Karpas-422 (cell line): ENCODE results near the gene CCDC192. TPM values are rescaled to one million over a fixed set of nuclear protein-coding genes. Genes with fewer than 3 reads are reported as not detected.

ENCODE experiments used
- DNase-seq: peaks from one replicate; pipeline ENCODE4 v3.0.0-alpha.2; 2015
- H2AFZ ChIP-seq: fragments of 200-600 bp; sonication (generic); 2 replicates; pipeline ENCODE4 v1.6.1; 2014; ENCODE audit warnings: antibody characterized with exemption, low read length, mixed read lengths
- H3K27ac ChIP-seq: fragments of 200-600 bp; sonication (generic); 2 replicates; pipeline ENCODE4 v1.5.1; 2014; ENCODE audit warnings: mild to moderate bottlenecking, low read length, moderate library complexity
- H3K27me3 ChIP-seq: fragments of 200-600 bp; sonication (generic); 2 replicates; pipeline ENCODE4 v1.6.1; 2014; ENCODE audit warnings: low read length, mixed read lengths
- H3K36me3 ChIP-seq: fragments of 200-600 bp; sonication (generic); 2 replicates; pipeline ENCODE4 v1.6.1; 2014; ENCODE audit warnings: low read length, mixed read lengths; ENCODE audit not compliant: insufficient read depth
- H3K4me1 ChIP-seq: fragments of 200-600 bp; sonication (generic); 2 replicates; pipeline ENCODE4 v1.6.1; 2014; ENCODE audit warnings: mild to moderate bottlenecking, low read length, mixed read lengths
- H3K4me2 ChIP-seq: fragments of 200-600 bp; sonication (generic); 2 replicates; pipeline ENCODE4 v1.6.1; 2014; ENCODE audit warnings: low read length, low read depth, mild to moderate bottlenecking; ENCODE audit not compliant: poor library complexity, severe bottlenecking
- H3K4me3 ChIP-seq: fragments of 200-600 bp; sonication (generic); 2 replicates; pipeline ENCODE4 v1.5.1; 2014; ENCODE audit warnings: mild to moderate bottlenecking, antibody characterized with exemption, low read length, mixed read lengths
- H3K79me2 ChIP-seq: fragments of 200-600 bp; sonication (generic); 2 replicates; pipeline ENCODE4 v1.6.1; 2014; ENCODE audit warnings: mild to moderate bottlenecking, low read length, mixed read lengths
- H3K9ac ChIP-seq: fragments of 200-600 bp; sonication (generic); 2 replicates; pipeline ENCODE4 v1.6.0; 2014; ENCODE audit warnings: low read length
- H3K9me2 ChIP-seq: fragments of 200-600 bp; sonication (generic), shearing (Covaris generic); replicated peaks from 2 replicates; pipeline ENCODE4 v1.6.0; 2014; ENCODE audit warnings: mild to moderate bottlenecking, low read length, moderate library complexity; ENCODE audit not compliant: insufficient read depth
- H3K9me3 ChIP-seq: fragments of 300-700, 200-600 bp; sonication (generic); 2 replicates; pipeline ENCODE4 v1.6.1; 2014; ENCODE audit warnings: low read length, mixed read lengths
- H4K20me1 ChIP-seq: fragments of 200-600 bp; sonication (generic); 2 replicates; pipeline ENCODE4 v1.6.1; 2014; ENCODE audit warnings: mild to moderate bottlenecking, antibody characterized with exemption, low read length, low read depth; ENCODE audit not compliant: insufficient read depth
- total RNA-seq: library from RNA; depleted of rRNA; stranded (reverse); fragments of >200 nt; shearing (Covaris generic); gene quantifications from 2 replicates; pipeline ENCODE4 v1.2.3, GENCODE V29; 2014; ENCODE audit warnings: low replicate concordance

The CCDC192 gene
- total RNA-seq, 1 experiment from 2014 or later: not detected

- DNase-seq: no peak
- H3K36me3 ChIP-seq: no peaks in the 10 kb centered on the region; the same call in 1 of the 2 replicates
- H3K4me1 ChIP-seq: peaks cover 24% of the 10 kb centered on the region
- no peak overlapping the region for H3K27ac ChIP-seq
- no peaks in the 10 kb centered on the region for H3K9me2 ChIP-seq
- peak overlapping the region; percentile 13; the same call in 1 of the 2 replicates for H2AFZ ChIP-seq
- no peaks in the 10 kb centered on the region for H3K27me3 ChIP-seq
- H3K4me3 ChIP-seq: no peak overlapping the region
- H4K20me1 ChIP-seq: no peaks in the 10 kb centered on the region
- no peak overlapping the region for H3K4me2 ChIP-seq
- no peaks in the 10 kb centered on the region for H3K79me2 ChIP-seq
- no peaks in the 10 kb centered on the region for H3K9me3 ChIP-seq
- no peak overlapping the region for H3K9ac ChIP-seq
Measured at GRCh38 chr5:127892467-127893207, 189.4 kb downstream of the CCDC192 start.

- no peak overlapping the region for H3K9ac ChIP-seq
- no peaks in the 10 kb centered on the region for H4K20me1 ChIP-seq
- H3K4me2 ChIP-seq: no peak overlapping the region
- H3K4me3 ChIP-seq: no peak overlapping the region
- no peaks in the 10 kb centered on the region for H3K79me2 ChIP-seq
- no peak overlapping the region for H3K27ac ChIP-seq
- no peaks in the 10 kb centered on the region for H3K27me3 ChIP-seq
- peaks cover 27% of the 10 kb centered on the region for H3K4me1 ChIP-seq
- H3K9me3 ChIP-seq: no peaks in the 10 kb centered on the region
- H3K36me3 ChIP-seq: no peaks in the 10 kb centered on the region; the same call in 1 of the 2 replicates
- DNase-seq: no peak
- no peaks in the 10 kb centered on the region for H3K9me2 ChIP-seq
- H2AFZ ChIP-seq: peak overlapping the region; percentile 13; the same call in 1 of the 2 replicates
Measured at GRCh38 chr5:127893232-127893631, 190.0 kb downstream of the CCDC192 start.

DNA sequence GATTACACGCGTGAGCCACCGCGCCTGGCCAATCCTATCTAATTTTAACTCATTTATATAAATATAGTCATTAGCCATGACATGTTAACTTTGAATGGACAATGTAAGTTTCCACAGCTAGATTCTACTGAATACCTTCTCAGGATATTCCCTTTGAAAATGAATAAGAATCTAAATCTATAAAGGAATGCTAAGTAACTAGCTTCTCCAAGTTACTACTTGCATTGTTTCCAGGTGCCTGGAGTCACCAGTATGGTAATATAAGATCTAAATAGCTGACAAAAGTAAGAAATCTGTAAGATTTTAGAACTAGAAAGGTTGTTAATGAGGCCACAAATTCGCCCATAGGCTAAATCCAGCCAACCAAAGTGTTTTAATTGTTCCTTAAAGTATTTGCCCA is 191.3 kb downstream of the CCDC192 start:
- Histone ChIP-seq H3K27ac (no peak overlapping the region), H3K79me2 (no peaks in the 10 kb centered on the region), H3K9ac (no peak overlapping the region), H4K20me1 (no peaks in the 10 kb centered on the region), H3K36me3 (no peaks in the 10 kb centered on the region; the same call in 1 of the 2 replicates), H2AFZ (no peak overlapping the region), H3K4me2 (no peak overlapping the region), H3K9me2 (no peaks in the 10 kb centered on the region), H3K4me3 (no peak overlapping the region), H3K4me1 (peaks cover 27% of the 10 kb centered on the region), H3K9me3 (no peaks in the 10 kb centered on the region), H3K27me3 (no peaks in the 10 kb centered on the region)
- no peak for DNase-seq

DNA sequence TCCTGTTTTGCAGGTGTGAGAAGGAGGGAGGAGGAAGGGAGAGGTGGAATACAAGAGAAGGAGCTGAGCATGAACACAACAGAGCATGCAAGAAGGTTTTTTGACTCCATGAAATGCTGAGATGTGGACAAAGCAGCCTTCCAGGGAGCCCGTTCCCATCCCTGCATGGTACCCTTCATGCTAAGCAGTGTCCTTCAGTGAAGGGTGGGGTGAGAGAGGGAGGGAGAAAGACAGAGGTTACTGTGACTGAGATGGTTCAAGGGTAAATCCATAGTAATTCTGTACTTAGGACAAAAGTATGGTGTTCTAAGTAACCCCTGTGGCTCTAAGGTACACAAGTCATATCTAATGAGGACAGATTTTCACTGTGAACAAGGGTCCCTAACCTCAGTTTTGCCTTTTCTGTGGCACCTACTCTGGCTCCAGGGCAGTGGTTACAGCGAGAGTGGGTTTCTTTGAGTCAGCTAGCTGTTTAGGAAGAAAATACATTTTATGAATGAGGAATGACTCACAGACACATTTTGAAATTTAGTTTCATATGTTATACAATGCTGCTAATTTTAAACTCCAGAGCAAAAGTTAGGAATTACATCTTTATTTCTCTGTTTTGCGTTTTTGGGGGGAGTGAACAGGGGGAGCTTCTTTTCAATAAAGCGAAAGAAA is 195.5 kb downstream of the CCDC192 start:
- H3K9me2 ChIP-seq: no peaks in the 10 kb centered on the region
- H4K20me1 ChIP-seq: no peaks in the 10 kb centered on the region
- no peaks in the 10 kb centered on the region for H3K79me2 ChIP-seq
- peaks cover 14% of the 10 kb centered on the region for H3K4me1 ChIP-seq
- no peaks in the 10 kb centered on the region for H3K9me3 ChIP-seq
- no peak for DNase-seq
- H3K27ac ChIP-seq: no peak overlapping the region
- no peak overlapping the region for H2AFZ ChIP-seq
- H3K36me3 ChIP-seq: no peaks in the 10 kb centered on the region
- no peaks in the 10 kb centered on the region for H3K27me3 ChIP-seq
- H3K4me2 ChIP-seq: no peak overlapping the region
- H3K9ac ChIP-seq: no peak overlapping the region
- no peak overlapping the region for H3K4me3 ChIP-seq

DNA sequence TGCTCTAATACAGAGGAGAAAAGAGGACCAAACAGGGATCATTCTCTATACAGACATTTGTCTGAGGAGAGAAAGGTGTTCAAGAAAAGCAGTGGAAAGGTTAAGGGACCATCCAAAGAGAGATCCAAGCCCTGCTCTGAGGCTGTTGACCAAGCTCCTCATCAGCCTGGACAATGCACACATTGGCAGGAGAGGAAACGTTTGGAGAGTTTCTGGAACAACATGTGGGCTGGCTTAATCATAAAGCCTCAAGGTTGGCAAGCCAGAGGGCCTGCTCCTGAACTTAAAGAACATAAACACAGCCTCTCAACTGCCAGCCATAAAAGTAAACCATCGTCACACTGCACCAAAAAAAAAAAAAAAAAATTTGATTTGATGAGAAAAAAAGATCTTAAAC is 196.0 kb downstream of the CCDC192 start:
- no peaks in the 10 kb centered on the region for H3K9me2 ChIP-seq
- no peak overlapping the region for H3K9ac ChIP-seq
- H3K9me3 ChIP-seq: no peaks in the 10 kb centered on the region
- no peaks in the 10 kb centered on the region for H3K36me3 ChIP-seq
- H3K4me1 ChIP-seq: peaks cover 19% of the 10 kb centered on the region
- no peak overlapping the region for H2AFZ ChIP-seq
- H3K27ac ChIP-seq: no peak overlapping the region
- DNase-seq: no peak
- H4K20me1 ChIP-seq: no peaks in the 10 kb centered on the region
- H3K4me2 ChIP-seq: no peak overlapping the region
- no peaks in the 10 kb centered on the region for H3K79me2 ChIP-seq
- H3K4me3 ChIP-seq: no peak overlapping the region
- H3K27me3 ChIP-seq: no peaks in the 10 kb centered on the region

GRCh38 chr5:127906562-127907204 is 203.5 kb downstream of the CCDC192 start:
- DNase-seq: no peak
- Histone ChIP-seq H4K20me1 (no peaks in the 10 kb centered on the region), H3K4me1 (peaks cover 76% of the 10 kb centered on the region), H3K4me3 (no peak overlapping the region), H3K27me3 (no peaks in the 10 kb centered on the region), H3K9me3 (no peaks in the 10 kb centered on the region), H3K27ac (no peak overlapping the region), H2AFZ (no peak overlapping the region), H3K4me2 (no peak overlapping the region), H3K79me2 (no peaks in the 10 kb centered on the region), H3K9me2 (no peaks in the 10 kb centered on the region), H3K36me3 (no peaks in the 10 kb centered on the region), H3K9ac (no peak overlapping the region)

GRCh38 chr5:127907907-127908306 is 204.7 kb downstream of the CCDC192 start:
- H3K4me2 ChIP-seq: peak overlapping the region; percentile 60
- H3K4me1 ChIP-seq: peaks cover 70% of the 10 kb centered on the region
- H2AFZ ChIP-seq: peak overlapping the region; percentile 1; the same call in 1 of the 2 replicates
- no peaks in the 10 kb centered on the region for H3K9me3 ChIP-seq
- no peaks in the 10 kb centered on the region for H3K79me2 ChIP-seq
- DNase-seq: peak; percentile 72
- no peak overlapping the region for H3K4me3 ChIP-seq
- H3K9me2 ChIP-seq: no peaks in the 10 kb centered on the region
- H4K20me1 ChIP-seq: no peaks in the 10 kb centered on the region
- peak overlapping the region; percentile 65 for H3K27ac ChIP-seq
- H3K27me3 ChIP-seq: no peaks in the 10 kb centered on the region
- no peaks in the 10 kb centered on the region for H3K36me3 ChIP-seq
- no peak overlapping the region for H3K9ac ChIP-seq

DNA sequence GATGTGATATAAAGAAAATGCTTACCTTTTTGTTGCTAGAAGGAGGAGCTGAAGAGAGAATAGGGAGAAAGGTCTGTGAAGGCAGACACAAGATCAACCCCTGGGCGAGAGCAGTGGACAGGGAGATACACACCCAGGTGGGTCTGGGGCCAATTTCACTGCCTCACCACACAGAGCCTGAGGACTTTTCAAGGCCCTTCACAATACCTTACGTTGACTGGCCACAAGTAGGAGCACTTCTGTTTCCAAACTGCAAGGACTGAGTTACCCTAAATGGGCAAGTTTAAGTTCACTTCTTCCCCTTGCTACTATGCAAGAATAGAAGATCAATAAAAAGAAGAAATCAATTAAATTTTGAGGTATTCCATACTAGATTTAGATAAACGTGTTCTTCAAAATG is 205.9 kb downstream of the CCDC192 start:
- Histone ChIP-seq H3K36me3 (no peaks in the 10 kb centered on the region), H3K9ac (peak overlapping the region; percentile 17; the same call in 1 of the 2 replicates), H3K27ac (peak overlapping the region; percentile 65), H4K20me1 (no peaks in the 10 kb centered on the region), H3K4me2 (peak overlapping the region; percentile 60), H3K27me3 (no peaks in the 10 kb centered on the region), H3K9me2 (no peaks in the 10 kb centered on the region), H3K79me2 (no peaks in the 10 kb centered on the region), H3K9me3 (no peaks in the 10 kb centered on the region), H2AFZ (0 out of 2 replicates have a peak overlapping the region, but pooled peaks have one; percentile 26), H3K4me3 (no peak overlapping the region), H3K4me1 (peaks cover 66% of the 10 kb centered on the region)
- DNase-seq: peak; percentile 88
